GM18511 (cell line): ENCODE measurements around the gene NCBP3.

ENCODE experiments used
- ATAC-seq: cut with Tn5 transposase; IDR thresholded peaks from one replicate; pipeline ENCODE4 v1.9.1; 2021; ENCODE audit warnings: mild to moderate bottlenecking, moderate library complexity; ENCODE audit not compliant: unreplicated experiment

NCBP3 gene

GRCh38 chr17:3761036-3761917, 84.8 kb downstream of the NCBP3 start:
- ATAC-seq = no peak

- no peak for ATAC-seq
Observed at GRCh38 chr17:3759597-3760216, 86.3 kb downstream of the NCBP3 start.

- ATAC-seq = no peak
Observed at GRCh38 chr17:3755335-3756030, 90.6 kb downstream of the NCBP3 start.

- no peak for ATAC-seq
Observed at GRCh38 chr17:3754458-3755334, 91.3 kb downstream of the NCBP3 start.

- ATAC-seq = no peak
Observed at GRCh38 chr17:3754066-3754457, 92.0 kb downstream of the NCBP3 start.

- ATAC-seq = no peak
Observed at GRCh38 chr17:3753624-3754023, 92.4 kb downstream of the NCBP3 start.
